Posterior cingulate gyrus (tissue), 11 donors: ENCODE data around the gene TIMP3.

ENCODE experiments used
- DNase-seq, 10 donors: peaks; one replicate each; pipeline versions ENCODE4 v3.0.0 to v3.0.0-alpha.2; 2020 to 2021; ENCODE audit warnings: mixed read lengths in 3 of 10
- intact Hi-C: fragments of 100-400 bp; cut with DNase I; formaldehyde crosslinking; loops from one replicate; pipeline ENCODE4 v1.15.1; 2023

Gene TIMP3

GRCh38 chr22:32824531-32825312, 23.2 kb downstream of the TIMP3 start:
- DNase-seq = no peak
- intact Hi-C loops = loop anchor here (10.0 kb wide), 1 partner anchor 160 kb away; no protein-coding TSS in a partner anchor

GRCh38 chr22:32826537-32826936, 25.0 kb downstream of the TIMP3 start:
- no peak for DNase-seq
- intact Hi-C loops = loop anchor here (10.0 kb wide), 1 partner anchor 158 kb away; no protein-coding TSS in a partner anchor

GRCh38 chr22:32827049-32827602, 25.6 kb downstream of the TIMP3 start:
- intact Hi-C loops = loop anchor here (10.0 kb wide), 1 partner anchor 158 kb away; no protein-coding TSS in a partner anchor
- DNase-seq = no peak

- no peak for DNase-seq
- intact Hi-C loops = loop anchor here (10.0 kb wide), 1 partner anchor 157 kb away; no protein-coding TSS in a partner anchor
These were observed 26.6 kb downstream of the TIMP3 start for GRCh38 chr22:32828150-32828549.

DNA sequence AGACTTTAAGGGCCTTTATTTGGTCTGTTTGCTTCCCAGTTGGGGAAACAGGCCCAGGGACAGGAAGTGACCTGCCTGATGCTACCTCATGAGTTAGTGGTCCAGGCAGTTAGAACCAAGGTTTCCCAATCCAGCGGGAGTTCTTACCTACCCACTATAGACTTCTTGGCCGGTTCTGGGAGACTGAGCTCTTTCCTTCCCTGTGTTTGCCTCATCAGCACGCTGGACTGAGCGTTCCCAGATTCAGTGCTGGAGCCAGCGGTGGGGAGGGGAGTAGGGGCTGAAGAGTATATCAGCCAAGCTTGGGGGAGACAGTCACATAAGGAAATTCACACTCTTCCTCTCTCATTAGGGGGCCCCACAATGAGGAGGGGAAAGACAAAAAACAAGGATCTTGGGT, 27.1 kb downstream of the TIMP3 start:
- intact Hi-C loops = loop anchor here (10.0 kb wide), 1 partner anchor 156 kb away; no protein-coding TSS in a partner anchor
- DNase-seq = no peak

DNA sequence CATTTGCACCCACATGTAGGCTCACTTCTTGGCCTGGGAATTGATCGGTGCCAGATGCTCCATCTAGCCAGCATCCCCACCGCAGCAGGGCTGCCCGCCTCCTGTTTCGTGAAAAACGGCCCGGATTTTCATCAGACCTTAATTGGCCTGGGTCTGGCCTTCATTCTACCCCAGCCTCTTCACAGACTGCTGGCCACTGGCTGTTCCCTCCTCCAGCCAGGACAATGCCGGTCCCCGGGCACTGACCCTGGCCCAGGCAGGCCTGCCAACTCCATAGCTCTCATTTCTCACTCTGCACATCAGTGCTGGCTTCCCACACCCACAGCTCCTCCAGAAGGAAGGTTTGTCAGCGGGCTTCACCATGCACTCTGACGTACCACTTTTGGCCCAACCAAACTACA, 27.9 kb downstream of the TIMP3 start:
- DNase-seq = peak in 6 of 10 donors; percentile 30 to 82 (median 52)
- intact Hi-C loops = loop anchor here (10.0 kb wide), 1 partner anchor 155 kb away; no protein-coding TSS in a partner anchor

- DNase-seq = no peak
- intact Hi-C loops = no loop called here
These were observed 29.0 kb downstream of the TIMP3 start for GRCh38 chr22:32830473-32830872.

GRCh38 chr22:32830957-32831356, 29.5 kb downstream of the TIMP3 start:
- intact Hi-C loops = no loop called here
- no peak for DNase-seq

DNA sequence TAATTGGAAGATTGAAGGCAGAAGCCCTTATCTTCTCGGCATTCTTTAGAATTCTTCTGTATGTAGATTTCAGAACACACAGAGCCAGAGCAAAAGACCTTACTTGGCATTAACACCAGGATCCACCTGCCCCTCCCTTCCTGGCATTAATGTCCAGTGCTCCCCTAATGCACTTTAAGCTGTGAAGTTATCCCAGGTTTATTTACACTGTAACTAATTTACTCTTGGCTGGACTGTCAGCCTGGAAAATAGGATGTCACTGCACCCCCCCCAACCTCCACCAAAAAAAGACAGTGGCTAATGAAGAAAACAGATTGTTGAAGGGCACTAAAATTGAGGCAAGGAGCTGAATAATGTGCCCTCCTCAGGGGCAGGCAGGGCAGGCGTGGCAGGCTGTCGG, 30.1 kb downstream of the TIMP3 start:
- no peak for DNase-seq
- intact Hi-C loops = no loop called here

GRCh38 chr22:32832174-32832573, 30.7 kb downstream of the TIMP3 start:
- DNase-seq = no peak
- intact Hi-C loops = no loop called here

DNA sequence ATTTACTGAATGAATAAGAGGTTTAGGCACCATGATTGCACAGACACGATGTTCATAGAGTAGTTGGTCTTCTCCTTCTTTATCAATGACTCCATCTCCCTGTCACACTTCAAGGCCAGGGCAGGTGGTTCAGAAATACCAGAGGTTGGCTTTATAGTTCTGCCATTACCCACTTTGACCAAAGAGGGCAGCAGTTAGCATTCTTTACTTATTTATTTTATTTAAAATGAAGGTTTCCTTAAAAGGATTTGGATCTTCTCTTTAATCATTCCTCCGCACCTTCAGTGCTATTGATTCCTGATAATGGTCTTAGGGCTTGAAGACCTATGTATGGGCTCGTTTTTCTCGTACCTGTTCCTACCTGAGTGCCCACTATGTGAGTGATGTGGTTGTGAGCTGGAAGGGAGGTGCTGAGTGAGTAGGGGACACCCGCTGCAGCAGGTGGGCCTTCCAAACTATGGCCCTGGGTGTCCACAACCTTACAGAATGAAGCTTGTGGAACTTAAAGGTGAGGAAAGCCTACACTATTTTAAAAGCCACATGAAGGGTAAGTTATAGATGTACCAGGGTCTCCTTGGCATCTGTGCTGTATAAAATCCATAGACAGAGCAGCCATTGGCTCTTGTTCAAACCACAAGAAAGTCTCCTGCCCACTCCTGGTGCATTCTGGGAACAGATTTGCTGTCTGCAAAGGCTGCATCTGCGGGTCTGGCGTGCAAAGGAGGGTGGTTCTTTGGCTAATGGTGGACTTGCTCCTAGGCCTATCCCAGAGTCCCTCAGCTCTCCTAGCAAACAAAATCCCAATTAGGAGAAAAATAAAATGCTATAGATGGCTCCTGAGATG, 35.0 kb downstream of the TIMP3 start:
- intact Hi-C loops = no loop called here
- no peak for DNase-seq

- intact Hi-C loops = no loop called here
- no peak for DNase-seq
These were observed 35.6 kb downstream of the TIMP3 start for GRCh38 chr22:32837142-32837541.

- DNase-seq = no peak
- intact Hi-C loops = no loop called here
These were observed 36.3 kb downstream of the TIMP3 start for GRCh38 chr22:32837803-32838202.

DNA sequence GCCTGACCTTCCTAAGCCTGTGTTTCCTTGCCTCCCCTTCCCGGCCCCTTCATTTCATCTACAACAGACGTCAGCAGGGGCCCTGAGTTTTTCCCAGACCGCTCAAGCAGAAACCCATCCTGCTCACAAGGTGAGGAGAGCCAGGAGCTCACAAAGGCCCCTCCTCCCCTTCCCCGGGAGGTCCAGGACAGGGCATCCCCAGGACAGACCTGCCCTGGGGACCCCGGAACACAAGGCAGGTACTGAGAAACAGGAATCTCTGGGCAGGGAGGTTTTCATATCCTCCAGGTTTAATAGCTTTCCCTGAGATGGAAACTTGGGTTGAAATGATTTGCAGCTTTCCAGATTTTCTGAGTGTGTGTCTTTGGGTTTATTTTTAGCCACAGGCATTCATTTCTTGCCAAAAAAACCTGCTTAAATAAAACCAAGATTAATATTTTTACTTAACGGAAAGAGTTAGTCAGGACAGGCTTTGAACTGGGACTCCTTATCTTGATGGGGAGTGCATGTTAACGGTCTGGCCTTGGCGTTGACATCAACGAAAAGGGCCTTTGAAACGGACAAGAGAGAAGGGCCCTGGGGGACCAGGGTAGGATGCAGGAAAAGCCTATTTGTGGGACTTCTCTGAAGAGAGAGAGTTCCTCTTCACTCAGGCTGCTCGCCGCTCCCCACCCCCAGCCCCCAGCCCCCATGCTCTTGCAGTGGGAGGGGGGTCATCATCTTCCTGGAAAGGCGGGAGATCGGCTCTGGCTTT, 38.5 kb downstream of the TIMP3 start:
- intact Hi-C loops = no loop called here
- DNase-seq = no peak

- intact Hi-C loops = no loop called here
- no peak for DNase-seq
These were observed 39.7 kb downstream of the TIMP3 start for GRCh38 chr22:32841175-32841574.

- intact Hi-C loops = no loop called here
- no peak for DNase-seq
These were observed 41.0 kb downstream of the TIMP3 start for GRCh38 chr22:32842486-32842885.

DNA sequence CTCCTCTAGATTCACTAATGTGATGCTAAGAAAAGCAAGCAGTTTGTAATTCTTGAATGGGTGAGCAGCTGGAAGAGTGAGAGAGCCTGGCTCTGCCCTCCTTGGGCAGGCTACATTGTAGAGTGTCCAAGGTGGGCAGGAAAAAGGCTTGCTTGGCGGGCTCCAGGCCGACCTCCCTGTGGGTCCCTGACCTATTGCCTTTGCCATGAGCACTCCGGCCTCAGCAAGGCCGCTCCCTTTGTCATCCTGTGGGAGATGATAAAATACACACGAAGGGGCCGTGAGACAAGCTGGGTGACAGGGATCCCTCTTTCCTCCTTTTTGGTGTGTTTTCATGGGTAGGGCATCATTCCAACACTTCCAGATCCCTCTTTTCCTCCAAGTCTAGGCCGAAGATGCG, 41.8 kb downstream of the TIMP3 start:
- peak in 1 of 10 donors; percentile 31 for DNase-seq
- intact Hi-C loops = no loop called here

DNA sequence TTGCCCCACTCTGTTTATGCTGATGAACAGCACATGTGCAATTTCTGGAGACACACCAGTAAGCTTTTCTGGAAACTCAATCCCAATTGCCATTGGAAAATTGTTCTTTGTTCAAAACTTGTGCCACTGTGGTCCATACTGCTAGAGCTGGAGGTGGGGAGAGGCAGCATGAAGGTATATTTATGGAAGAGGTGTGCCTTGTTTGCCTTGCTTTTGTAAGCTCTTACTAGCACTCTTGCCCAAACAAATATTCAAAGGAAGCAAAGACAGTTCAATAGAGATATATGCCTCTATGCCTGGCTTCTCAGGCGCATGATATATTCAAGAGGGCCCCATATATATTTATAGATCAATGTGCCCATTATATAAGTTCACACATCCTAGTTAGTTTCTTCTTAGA, 42.7 kb downstream of the TIMP3 start:
- intact Hi-C loops = no loop called here
- no peak for DNase-seq

GRCh38 chr22:32846780-32847491, 45.4 kb downstream of the TIMP3 start:
- intact Hi-C loops = no loop called here

DNA sequence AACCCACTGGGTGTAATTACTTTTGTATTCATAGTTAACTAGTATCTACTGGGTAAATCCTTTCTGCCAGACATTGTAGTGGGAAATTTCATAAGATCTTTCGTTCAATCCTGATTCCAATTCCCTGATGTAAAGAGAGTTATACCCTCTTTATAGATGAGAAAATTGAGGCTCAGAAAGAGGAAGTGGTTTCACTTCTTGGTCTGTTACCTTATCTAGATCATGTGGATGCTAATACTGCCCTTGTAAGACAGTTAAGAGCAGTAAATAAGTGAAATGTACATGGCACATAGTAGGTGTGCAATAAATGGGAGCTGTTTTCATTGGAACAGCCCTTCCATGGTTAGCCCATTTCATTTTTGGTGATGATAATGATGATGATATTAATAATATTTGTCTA, 46.7 kb downstream of the TIMP3 start:
- intact Hi-C loops = no loop called here
- no peak for DNase-seq

More at GRCh38 chr22:32846780-32847491, 45.4 kb downstream of the TIMP3 start:
- DNase-seq = peak in 1 of 10 donors; percentile 68
